A549 treated with AZD2906 at 1 μM for 4 hours (cell line): Measurements from ENCODE around the gene PCDH17. TPM values are rescaled to one million over a fixed set of nuclear protein-coding genes. Genes with fewer than 3 reads are reported as not detected.

ENCODE experiments used
- total RNA-seq: library from RNA; stranded (reverse); fragments of 200-300 nt; extraction: Qiagen RNA extraction; gene quantifications from 5 replicates; pipeline ENCODE4 v1.2.3, GENCODE V29; 2022

The PCDH17 gene, protein sequence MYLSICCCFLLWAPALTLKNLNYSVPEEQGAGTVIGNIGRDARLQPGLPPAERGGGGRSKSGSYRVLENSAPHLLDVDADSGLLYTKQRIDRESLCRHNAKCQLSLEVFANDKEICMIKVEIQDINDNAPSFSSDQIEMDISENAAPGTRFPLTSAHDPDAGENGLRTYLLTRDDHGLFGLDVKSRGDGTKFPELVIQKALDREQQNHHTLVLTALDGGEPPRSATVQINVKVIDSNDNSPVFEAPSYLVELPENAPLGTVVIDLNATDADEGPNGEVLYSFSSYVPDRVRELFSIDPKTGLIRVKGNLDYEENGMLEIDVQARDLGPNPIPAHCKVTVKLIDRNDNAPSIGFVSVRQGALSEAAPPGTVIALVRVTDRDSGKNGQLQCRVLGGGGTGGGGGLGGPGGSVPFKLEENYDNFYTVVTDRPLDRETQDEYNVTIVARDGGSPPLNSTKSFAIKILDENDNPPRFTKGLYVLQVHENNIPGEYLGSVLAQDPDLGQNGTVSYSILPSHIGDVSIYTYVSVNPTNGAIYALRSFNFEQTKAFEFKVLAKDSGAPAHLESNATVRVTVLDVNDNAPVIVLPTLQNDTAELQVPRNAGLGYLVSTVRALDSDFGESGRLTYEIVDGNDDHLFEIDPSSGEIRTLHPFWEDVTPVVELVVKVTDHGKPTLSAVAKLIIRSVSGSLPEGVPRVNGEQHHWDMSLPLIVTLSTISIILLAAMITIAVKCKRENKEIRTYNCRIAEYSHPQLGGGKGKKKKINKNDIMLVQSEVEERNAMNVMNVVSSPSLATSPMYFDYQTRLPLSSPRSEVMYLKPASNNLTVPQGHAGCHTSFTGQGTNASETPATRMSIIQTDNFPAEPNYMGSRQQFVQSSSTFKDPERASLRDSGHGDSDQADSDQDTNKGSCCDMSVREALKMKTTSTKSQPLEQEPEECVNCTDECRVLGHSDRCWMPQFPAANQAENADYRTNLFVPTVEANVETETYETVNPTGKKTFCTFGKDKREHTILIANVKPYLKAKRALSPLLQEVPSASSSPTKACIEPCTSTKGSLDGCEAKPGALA (N-terminal part only)
- 0.01 TPM in 3 of 5 replicates, not detected in the others for total RNA-seq

DNA sequence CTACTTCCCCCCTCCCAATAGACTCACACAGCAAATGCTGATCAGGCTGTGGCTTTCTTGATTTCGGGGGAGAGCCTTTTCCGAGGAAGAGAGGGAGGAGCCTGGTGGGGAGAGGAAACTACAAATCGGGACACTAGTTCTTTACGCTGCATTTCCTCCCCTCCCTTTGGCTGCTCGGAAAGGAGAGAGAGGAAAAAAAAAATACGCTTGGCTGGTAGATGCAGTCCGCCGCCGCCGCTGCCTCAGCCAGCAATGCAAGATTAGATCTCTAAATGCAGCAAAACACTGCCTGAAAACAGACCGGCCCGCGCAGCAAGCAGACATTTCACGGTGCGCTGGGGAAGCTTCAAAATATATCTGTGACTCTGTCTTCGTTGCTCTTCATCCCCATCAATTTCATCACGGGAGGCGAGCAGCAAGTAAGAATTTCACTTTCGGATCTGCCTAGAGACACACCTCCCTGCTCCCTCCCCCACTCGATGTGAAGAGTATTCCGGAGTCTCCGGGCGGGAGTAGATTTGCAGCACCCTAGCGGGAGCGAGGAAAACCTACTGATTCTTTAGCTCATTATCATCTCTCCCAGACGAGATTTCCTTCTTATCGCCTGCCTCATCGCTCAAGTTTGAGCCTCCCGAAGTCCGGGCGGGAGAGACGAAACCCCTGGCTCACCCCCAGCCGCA, at the start of gene PCDH17:
TSS of gene PCDH17 (plus strand) at position 149 of the 680 bp plus-strand sequence. CDS start 803 bp downstream, outside the sequence.

